ENCODE results near the gene PTX4. TPM values are rescaled to one million over a fixed set of nuclear protein-coding genes. Genes with fewer than 3 reads are reported as not detected.

The PTX4 gene
- total RNA-seq, 1 donor = not detected

DNA sequence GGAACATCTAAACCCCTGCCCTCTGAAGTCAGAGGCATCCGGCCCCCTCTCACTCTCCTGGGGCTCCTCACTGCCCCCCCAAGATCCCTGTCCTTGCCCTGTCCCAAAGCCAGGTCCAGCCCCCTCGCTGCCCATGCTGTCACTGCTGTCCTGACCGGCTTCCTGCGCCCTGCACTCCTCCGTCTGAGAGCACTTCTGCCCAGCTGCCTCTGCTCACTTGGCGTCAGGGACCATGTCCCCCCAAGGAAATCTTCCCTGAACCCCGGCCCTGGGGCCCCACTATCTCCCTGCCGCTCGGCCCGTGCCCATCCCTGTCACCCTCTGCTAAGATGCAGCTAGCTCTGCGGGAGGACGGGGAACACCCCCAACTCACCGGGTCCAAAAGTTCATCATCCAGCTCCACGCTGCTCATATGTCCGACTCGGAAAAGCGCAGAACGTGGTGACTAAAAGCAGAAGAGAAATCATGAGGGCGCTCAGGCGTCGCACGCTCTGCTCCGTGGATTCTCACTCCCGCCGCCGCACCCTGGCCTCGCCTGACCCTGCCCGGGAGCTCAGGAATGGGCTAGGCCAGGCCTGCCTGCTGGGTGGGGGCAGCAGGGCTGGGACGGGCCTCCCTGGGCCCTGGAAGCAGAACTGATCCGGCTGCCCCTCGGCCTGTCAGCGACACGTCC, 23.7 kb downstream of the PTX4 start:
- TF ChIP-seq, protein P1, sequence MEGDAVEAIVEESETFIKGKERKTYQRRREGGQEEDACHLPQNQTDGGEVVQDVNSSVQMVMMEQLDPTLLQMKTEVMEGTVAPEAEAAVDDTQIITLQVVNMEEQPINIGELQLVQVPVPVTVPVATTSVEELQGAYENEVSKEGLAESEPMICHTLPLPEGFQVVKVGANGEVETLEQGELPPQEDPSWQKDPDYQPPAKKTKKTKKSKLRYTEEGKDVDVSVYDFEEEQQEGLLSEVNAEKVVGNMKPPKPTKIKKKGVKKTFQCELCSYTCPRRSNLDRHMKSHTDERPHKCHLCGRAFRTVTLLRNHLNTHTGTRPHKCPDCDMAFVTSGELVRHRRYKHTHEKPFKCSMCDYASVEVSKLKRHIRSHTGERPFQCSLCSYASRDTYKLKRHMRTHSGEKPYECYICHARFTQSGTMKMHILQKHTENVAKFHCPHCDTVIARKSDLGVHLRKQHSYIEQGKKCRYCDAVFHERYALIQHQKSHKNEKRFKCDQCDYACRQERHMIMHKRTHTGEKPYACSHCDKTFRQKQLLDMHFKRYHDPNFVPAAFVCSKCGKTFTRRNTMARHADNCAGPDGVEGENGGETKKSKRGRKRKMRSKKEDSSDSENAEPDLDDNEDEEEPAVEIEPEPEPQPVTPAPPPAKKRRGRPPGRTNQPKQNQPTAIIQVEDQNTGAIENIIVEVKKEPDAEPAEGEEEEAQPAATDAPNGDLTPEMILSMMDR (IDR thresholded peaks at IDR 0.05; ENCODE audit: insufficient read depth, low read length) = no peak
- H3K4me3 ChIP-seq (ENCODE audit: low read depth, low read length) = no peak overlapping the region
- no peak for DNase-seq (ENCODE audit: low read depth)

DNA sequence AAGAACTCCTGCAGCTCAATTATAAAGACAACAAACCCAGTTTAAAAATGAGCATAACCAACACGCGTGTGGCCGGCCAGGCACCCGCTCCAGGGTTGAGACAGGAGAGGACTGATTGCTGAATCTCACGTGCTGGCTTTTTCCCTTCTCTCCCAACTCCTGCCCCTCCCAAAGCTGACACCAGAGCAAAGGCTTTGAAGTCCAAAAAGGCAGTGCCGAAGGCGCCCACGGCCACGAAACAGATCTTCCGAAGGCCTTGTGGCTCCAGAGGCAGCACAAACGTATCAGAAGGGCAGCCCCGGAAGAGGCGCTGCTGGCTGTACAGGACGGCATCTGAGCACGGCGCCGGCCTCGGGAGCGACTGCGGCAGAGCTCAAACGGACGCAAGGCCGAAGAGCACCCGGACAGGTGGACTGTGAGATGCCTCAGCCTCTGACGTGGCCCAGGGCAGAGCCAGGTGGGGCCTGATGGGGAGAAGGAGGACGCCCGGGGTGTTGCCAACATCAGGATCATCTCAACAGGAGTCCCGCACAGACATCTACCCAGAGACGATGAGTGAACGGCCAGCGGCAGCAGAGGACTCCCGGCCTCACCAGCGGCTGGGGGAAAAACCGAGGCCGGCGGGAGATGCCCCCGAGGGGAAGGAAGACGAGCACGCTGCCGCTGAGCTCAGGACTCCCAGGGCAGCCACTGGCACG, 24.4 kb downstream of the PTX4 start:
- TF ChIP-seq, protein P1 (IDR thresholded peaks at IDR 0.05; ENCODE audit: insufficient read depth, low read length) = no peak
- DNase-seq (ENCODE audit: low read depth) = no peak
- H3K4me3 ChIP-seq (ENCODE audit: low read depth, low read length) = no peak overlapping the region

DNA sequence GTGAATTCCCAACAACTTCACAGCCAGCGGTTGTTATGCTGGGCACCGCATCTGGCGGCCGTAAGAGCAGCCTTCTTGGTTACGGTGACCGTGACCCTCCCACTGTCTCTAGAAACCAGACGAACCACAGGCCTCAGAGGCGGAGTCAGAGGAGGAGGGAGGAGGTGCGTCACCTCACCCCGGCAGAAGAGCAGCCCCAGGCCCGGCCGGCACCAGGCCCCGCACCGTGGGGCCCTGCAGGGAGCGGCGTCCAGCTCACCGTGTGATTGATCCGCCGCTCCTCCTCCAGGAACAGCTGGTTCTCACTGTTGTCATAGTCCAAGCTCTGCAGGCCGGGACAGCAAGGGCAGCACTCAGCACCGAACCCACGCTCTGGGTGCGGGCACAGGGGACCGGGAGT, 27.6 kb downstream of the PTX4 start:
- TF ChIP-seq, protein P1 (IDR thresholded peaks at IDR 0.05; ENCODE audit: insufficient read depth, low read length) = no peak
- DNase-seq (ENCODE audit: low read depth) = no peak
- H3K4me3 ChIP-seq (ENCODE audit: low read depth, low read length) = no peak overlapping the region

DNA sequence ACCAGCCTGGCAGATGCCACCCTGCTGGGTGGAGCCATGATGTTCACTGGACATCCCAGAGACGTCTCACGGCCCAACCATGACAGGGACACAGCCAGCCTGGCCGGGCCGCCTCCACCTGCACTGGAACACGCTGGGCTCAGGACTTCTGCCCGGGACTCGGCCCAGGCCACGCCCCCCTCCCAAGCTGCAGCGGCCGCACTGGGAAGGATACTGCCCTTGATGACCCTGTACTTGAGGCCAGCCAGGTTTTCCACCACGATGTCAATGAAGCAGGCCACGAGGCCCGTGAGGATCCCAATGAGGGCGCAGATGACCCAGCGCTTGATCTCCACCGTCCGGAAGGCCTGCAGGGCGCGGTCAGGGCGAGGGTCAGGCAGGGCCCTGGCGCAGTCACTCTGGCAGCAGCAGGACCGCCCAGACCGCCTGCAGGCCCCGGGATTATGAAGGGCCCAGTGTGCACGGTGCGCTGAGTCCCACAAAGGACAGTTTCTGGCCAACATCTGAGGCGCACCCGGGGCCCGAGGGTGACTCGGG, 28.1 kb downstream of the PTX4 start:
- TF ChIP-seq, protein P1 (IDR thresholded peaks at IDR 0.05; ENCODE audit: insufficient read depth, low read length) = no peak
- no peak for DNase-seq (ENCODE audit: low read depth)
- no peak overlapping the region for H3K4me3 ChIP-seq (ENCODE audit: low read depth, low read length)

DNA sequence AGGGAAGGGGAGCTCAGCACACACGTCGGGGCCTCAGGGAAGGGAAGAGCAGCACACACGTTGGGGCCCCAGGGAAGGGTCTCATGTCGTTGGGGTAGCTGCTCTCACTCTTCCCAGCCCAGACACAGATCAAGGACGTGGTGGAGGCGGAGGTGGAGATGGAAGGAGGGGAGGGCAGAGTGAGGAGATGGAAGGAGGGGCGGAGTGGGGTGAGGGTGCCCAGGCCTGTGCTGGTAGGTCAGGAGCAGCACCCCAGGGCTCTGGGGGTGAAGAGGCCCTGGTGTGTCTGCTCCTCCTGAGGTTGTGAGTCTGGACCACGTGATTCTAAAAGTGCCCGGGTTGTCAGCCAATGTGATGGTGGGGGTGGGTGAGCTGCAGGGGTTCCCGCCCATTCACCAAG, 28.8 kb downstream of the PTX4 start:
- TF ChIP-seq, protein P1 (IDR thresholded peaks at IDR 0.05; ENCODE audit: insufficient read depth, low read length) = no peak

DNA sequence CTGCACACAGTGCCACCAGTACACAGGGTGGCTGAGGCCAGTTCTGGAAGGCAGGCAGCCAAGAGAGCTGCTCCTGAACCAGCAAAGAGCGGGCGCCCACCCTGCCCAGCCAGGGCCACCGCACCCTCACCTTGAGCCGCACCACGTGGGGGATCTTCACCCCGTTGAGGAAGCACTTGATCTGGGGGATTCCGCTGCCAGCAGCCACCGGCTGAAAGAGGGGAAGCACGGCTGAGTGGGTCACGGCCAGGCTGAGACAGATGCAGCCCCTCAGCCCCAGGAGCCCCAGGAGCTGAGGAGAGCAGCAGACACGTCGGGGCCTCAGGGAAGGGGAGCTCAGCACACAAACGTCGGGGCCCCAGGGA, 29.8 kb downstream of the PTX4 start:
- TF ChIP-seq, protein P1 (IDR thresholded peaks at IDR 0.05; ENCODE audit: insufficient read depth, low read length) = no peak
- H3K4me3 ChIP-seq (ENCODE audit: low read depth, low read length) = no peak overlapping the region
- no peak for DNase-seq (ENCODE audit: low read depth)

More for the DNA sequence above, 28.8 kb downstream of the PTX4 start:
- no peak overlapping the region for H3K4me3 ChIP-seq (ENCODE audit: low read depth, low read length)
- no peak for DNase-seq (ENCODE audit: low read depth)

Data from fibroblast of the aortic adventitia (primary cell).